ACC112 (cell line): ENCODE measurements around the gene FGG.
"Not testable (repeated sequence)": the region's sequence is repeated elsewhere in the genome, so short reads cannot be mapped to it uniquely, and the experiment has no call there.

ENCODE experiments used
- H2AFZ ChIP-seq: fragments of 200-600 bp; sonication (generic); one replicate; pipeline ENCODE4 v1.6.0; 2017; ENCODE audit warnings: antibody characterized with exemption, low read length; ENCODE audit not compliant: unreplicated experiment
- H3K27ac ChIP-seq: fragments of 200-600 bp; sonication (generic); 2 replicates; pipeline ENCODE4 v1.5.1; 2014; ENCODE audit warnings: low read depth, mild to moderate bottlenecking, antibody characterized with exemption, low read length, moderate library complexity
- H3K27me3 ChIP-seq: fragments of 200-600 bp; sonication (generic); 2 replicates; pipeline ENCODE4 v1.6.1; 2014; ENCODE audit warnings: mild to moderate bottlenecking, antibody characterized with exemption, low read length, moderate library complexity, mixed read lengths; ENCODE audit not compliant: insufficient read depth
- H3K36me3 ChIP-seq: fragments of 200-600 bp; sonication (generic); 2 replicates; pipeline ENCODE4 v1.6.1; 2016; ENCODE audit warnings: mild to moderate bottlenecking, antibody characterized with exemption, low read length, moderate library complexity, mixed read lengths; ENCODE audit not compliant: insufficient read depth
- H3K4me1 ChIP-seq: fragments of 200-600 bp; sonication (generic); one replicate; pipeline ENCODE4 v1.6.1; 2016; ENCODE audit warnings: low read length, mixed read lengths; ENCODE audit not compliant: insufficient read depth, unreplicated experiment, control insufficient read depth
- H3K4me3 ChIP-seq: fragments of 200-600 bp; sonication (generic); 2 replicates; pipeline ENCODE4 v1.5.1; 2014; ENCODE audit warnings: mild to moderate bottlenecking, low read depth, low read length
- H3K79me2 ChIP-seq: fragments of 200-600 bp; sonication (generic); one replicate; pipeline ENCODE4 v1.6.0; 2016; ENCODE audit warnings: low read length; ENCODE audit not compliant: control insufficient read depth, unreplicated experiment, insufficient read depth

FGG gene

GRCh38 chr4:154597281-154597680 is 15.2 kb downstream of the FGG start:
- H3K4me1 ChIP-seq = peaks cover 11% of the 10 kb centered on the region
- not testable (repeated sequence) for H3K36me3 ChIP-seq, H3K27ac ChIP-seq, H3K4me3 ChIP-seq, H3K79me2 ChIP-seq, H2AFZ ChIP-seq, H3K27me3 ChIP-seq

GRCh38 chr4:154595807-154596206 is 16.6 kb downstream of the FGG start:
- Histone ChIP-seq H3K79me2 (no peaks in the 10 kb centered on the region), H2AFZ (no peak overlapping the region), H3K4me1 (peaks cover 11% of the 10 kb centered on the region), H3K4me3 (no peak overlapping the region), H3K27me3 (no peaks in the 10 kb centered on the region), H3K27ac (no peak overlapping the region), H3K36me3 (no peaks in the 10 kb centered on the region)

GRCh38 chr4:154594343-154594742 is 18.1 kb downstream of the FGG start:
- not testable (repeated sequence) for H3K27me3 ChIP-seq, H3K36me3 ChIP-seq, H3K27ac ChIP-seq, H3K4me3 ChIP-seq, H2AFZ ChIP-seq, H3K79me2 ChIP-seq
- peaks cover 11% of the 10 kb centered on the region for H3K4me1 ChIP-seq

GRCh38 chr4:154593868-154594267 is 18.6 kb downstream of the FGG start:
- no peaks in the 10 kb centered on the region for H3K36me3 ChIP-seq
- no peaks in the 10 kb centered on the region for H3K79me2 ChIP-seq
- H3K4me1 ChIP-seq = peaks cover 11% of the 10 kb centered on the region
- H2AFZ ChIP-seq = no peak overlapping the region
- no peaks in the 10 kb centered on the region for H3K27me3 ChIP-seq
- no peak overlapping the region for H3K4me3 ChIP-seq
- H3K27ac ChIP-seq = no peak overlapping the region

GRCh38 chr4:154591890-154592289 is 20.6 kb downstream of the FGG start:
- H3K27ac ChIP-seq = no peak overlapping the region
- peaks cover 11% of the 10 kb centered on the region for H3K4me1 ChIP-seq

GRCh38 chr4:154590329-154591006 is 22.0 kb downstream of the FGG start, which contains the start of gene FGA:
Gene FGA, minus strand, starts transcription at chr4:154590742. Its CDS starts 55 bp downstream, at chr4:154590687.
- no peak within 1 kb of the TSS for H3K27ac ChIP-seq
- peaks cover 6% of the 10 kb centered on the region for H3K4me1 ChIP-seq
- no peak within 1 kb of the TSS for H3K4me3 ChIP-seq
- H2AFZ ChIP-seq = no peak within 1 kb of the TSS
- no peaks in the 10 kb centered on the region for H3K27me3 ChIP-seq
- H3K36me3 ChIP-seq = no peaks in the 10 kb centered on the region
- H3K79me2 ChIP-seq = no peaks in the 10 kb centered on the region

More at GRCh38 chr4:154591890-154592289, 20.6 kb downstream of the FGG start:
- Histone ChIP-seq H2AFZ (no peak overlapping the region), H3K27me3 (no peaks in the 10 kb centered on the region), H3K79me2 (no peaks in the 10 kb centered on the region), H3K4me3 (no peak overlapping the region), H3K36me3 (no peaks in the 10 kb centered on the region)

GRCh38 chr4:154589296-154590197 is 22.9 kb downstream of the FGG start:
- Histone ChIP-seq H2AFZ (no peak overlapping the region), H3K27me3 (no peaks in the 10 kb centered on the region), H3K36me3 (no peaks in the 10 kb centered on the region), H3K79me2 (no peaks in the 10 kb centered on the region), H3K27ac (no peak overlapping the region), H3K4me1 (no peaks in the 10 kb centered on the region), H3K4me3 (no peak overlapping the region)

GRCh38 chr4:154588198-154588597 is 24.3 kb downstream of the FGG start:
- Histone ChIP-seq H3K79me2 (no peaks in the 10 kb centered on the region), H3K4me3 (no peak overlapping the region), H3K36me3 (no peaks in the 10 kb centered on the region), H2AFZ (no peak overlapping the region), H3K4me1 (no peaks in the 10 kb centered on the region), H3K27ac (no peak overlapping the region), H3K27me3 (no peaks in the 10 kb centered on the region)

- no peak overlapping the region for H2AFZ ChIP-seq
- no peaks in the 10 kb centered on the region for H3K36me3 ChIP-seq
- H3K4me3 ChIP-seq = no peak overlapping the region
- H3K4me1 ChIP-seq = no peaks in the 10 kb centered on the region
- H3K27me3 ChIP-seq = no peaks in the 10 kb centered on the region
- no peak overlapping the region for H3K27ac ChIP-seq
- no peaks in the 10 kb centered on the region for H3K79me2 ChIP-seq
Measured at GRCh38 chr4:154586296-154587033, 26.0 kb downstream of the FGG start.

- Histone ChIP-seq H3K4me3 (no peak overlapping the region), H2AFZ (no peak overlapping the region), H3K4me1 (no peaks in the 10 kb centered on the region), H3K27ac (no peak overlapping the region), H3K36me3 (no peaks in the 10 kb centered on the region), H3K27me3 (no peaks in the 10 kb centered on the region), H3K79me2 (no peaks in the 10 kb centered on the region)
Measured at GRCh38 chr4:154585369-154586018, 27.0 kb downstream of the FGG start.
